AG04450 (cell line): ENCODE results near the gene KLK14. TPM values are rescaled to one million over a fixed set of nuclear protein-coding genes. Genes with fewer than 3 reads are reported as not detected.
A peak's percentile ranks its signal among the peaks of the same experiment; 100 is the strongest.

Source experiments
- CTCF ChIA-PET: fragments of 300-600, 350-600 bp; formaldehyde crosslinking; extraction: SDS; loops from one replicate; lab custom pipeline; 2022; ENCODE audit warnings: antibody characterized with exemption, inconsistent platforms; lab: Charles Lee
- POLR2A ChIA-PET: fragments of 350-600 bp; formaldehyde crosslinking; extraction: SDS; loops from one replicate; lab custom pipeline; 2021; ENCODE audit warnings: antibody characterized with exemption, inconsistent platforms; lab: Yijun Ruan, JAX
- DNase-seq: peaks from one replicate; pipeline ENCODE4 v3.0.0-alpha.2; 2011; ENCODE audit warnings: low read depth, low spot score
- H3K27ac ChIP-seq: one replicate; pipeline ENCODE4 v1.5.1; 2012; ENCODE audit warnings: low read depth, low read length, control low read depth
- H3K27me3 ChIP-seq: one replicate; pipeline ENCODE4 v1.6.0; 2012; ENCODE audit warnings: low read length; ENCODE audit not compliant: control insufficient read depth, insufficient read depth
- H3K4me3 ChIP-seq: 2 replicates; pipeline ENCODE4 v1.5.1; 2011; ENCODE audit warnings: mild to moderate bottlenecking, low read depth, low read length, control low read depth
- H3K9me3 ChIP-seq: 2 replicates; pipeline ENCODE4 v1.5.1; 2012; ENCODE audit warnings: low read length; ENCODE audit not compliant: control insufficient read depth, insufficient read depth
- CTCF ChIP-seq: IDR thresholded peaks from 2 replicates; pipeline ENCODE4 v1.5.1; 2011; ENCODE audit warnings: low read depth, low read length, control low read depth, inconsistent platforms
- polyA plus RNA-seq: library from polyadenylated mRNA; depleted of rRNA; stranded (reverse); fragments of >200 nt; gene quantifications from 2 replicates; pipeline ENCODE4 v1.2.3, GENCODE V29; 2011

The KLK14 gene
- polyA plus RNA-seq, 1 experiment = not detected

DNA sequence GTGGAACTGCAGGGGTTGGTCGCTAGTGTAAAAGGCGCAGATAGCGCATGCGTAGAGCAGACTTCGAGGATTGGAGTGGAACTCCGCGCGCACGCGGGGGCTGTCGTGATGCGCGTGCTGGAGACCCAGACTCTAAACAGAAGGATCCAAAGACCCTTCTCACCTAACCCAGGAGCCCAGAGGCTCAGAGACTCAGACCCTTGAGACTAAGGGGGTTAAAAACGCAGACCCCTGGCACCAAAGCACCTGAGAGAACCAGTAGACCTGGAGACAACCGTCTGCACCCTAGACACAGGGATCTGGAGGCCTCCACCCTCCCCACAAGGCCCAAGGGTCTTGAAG, 26.1 kb upstream of the KLK14 start:
- 0 out of 2 replicates have a peak, but pooled peaks have one; percentile 15 for TF ChIP-seq CTCF
- Histone ChIP-seq H3K27ac (no peak overlapping the region), H3K27me3 (peaks cover 9% of the 10 kb centered on the region), H3K4me3 (peak overlapping the region; percentile 76), H3K9me3 (no peaks in the 10 kb centered on the region)
- no peak for DNase-seq
- POLR2A ChIA-PET = no interaction called here
- CTCF ChIA-PET = interaction anchor here (0.6 kb wide), 1 partner anchor 14 kb away, joined by 3 read pairs; no protein-coding TSS in a partner anchor

DNA sequence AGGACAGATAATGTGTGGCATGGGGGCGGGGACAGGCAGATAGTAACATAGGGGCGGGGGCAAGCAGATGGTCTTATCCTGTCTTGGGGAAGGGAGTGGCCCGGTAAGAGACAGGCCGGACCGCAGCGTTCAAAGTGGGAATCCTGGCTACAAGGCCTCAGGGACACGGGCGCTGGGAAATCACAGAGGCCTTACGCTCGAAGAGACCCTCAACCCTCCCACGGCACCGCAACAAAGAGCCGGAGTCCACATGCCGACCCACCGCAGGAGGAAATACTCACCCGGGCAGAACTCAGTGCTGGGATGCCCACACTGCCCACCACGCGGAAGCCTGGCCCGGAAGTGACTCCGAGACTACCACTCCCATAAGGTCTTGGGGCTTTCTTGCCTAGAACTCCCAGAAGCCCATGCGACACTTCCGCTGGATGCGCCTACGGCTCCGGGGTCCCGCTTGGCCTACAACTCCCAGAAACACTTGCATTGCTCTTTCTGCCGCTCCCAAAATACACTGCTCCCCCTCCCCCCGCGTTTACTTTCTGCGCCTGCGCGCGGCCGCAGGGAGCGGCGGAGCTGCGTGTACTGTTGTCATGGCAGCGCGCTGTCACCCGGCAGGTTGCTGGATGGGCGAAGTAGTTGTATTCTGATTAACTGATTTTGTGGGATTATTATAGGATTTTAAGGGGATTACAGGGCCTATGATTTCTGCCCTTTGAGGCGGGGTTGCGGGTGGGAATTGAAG, 25.5 kb upstream of the KLK14 start, which contains the start of gene CTU1:
TSS of gene CTU1 (minus strand) at position 344 of the 739 bp plus-strand sequence. CDS start 3,840 bp downstream, outside the sequence.
- Histone ChIP-seq H3K27me3 (peaks cover 5% of the 10 kb centered on the region), H3K27ac (peak within 1 kb of the TSS; percentile 70), H3K4me3 (peak within 1 kb of the TSS; percentile 95), H3K9me3 (no peaks in the 10 kb centered on the region)
- no peak; the same call in 1 of the 2 replicates for TF ChIP-seq CTCF
- ChIA-PET CTCF (interaction anchor here (0.6 kb wide), 1 partner anchor 13 kb away, joined by 3 read pairs; no protein-coding TSS in a partner anchor), POLR2A (no interaction called here)
- peak; percentile 98 for DNase-seq

DNA sequence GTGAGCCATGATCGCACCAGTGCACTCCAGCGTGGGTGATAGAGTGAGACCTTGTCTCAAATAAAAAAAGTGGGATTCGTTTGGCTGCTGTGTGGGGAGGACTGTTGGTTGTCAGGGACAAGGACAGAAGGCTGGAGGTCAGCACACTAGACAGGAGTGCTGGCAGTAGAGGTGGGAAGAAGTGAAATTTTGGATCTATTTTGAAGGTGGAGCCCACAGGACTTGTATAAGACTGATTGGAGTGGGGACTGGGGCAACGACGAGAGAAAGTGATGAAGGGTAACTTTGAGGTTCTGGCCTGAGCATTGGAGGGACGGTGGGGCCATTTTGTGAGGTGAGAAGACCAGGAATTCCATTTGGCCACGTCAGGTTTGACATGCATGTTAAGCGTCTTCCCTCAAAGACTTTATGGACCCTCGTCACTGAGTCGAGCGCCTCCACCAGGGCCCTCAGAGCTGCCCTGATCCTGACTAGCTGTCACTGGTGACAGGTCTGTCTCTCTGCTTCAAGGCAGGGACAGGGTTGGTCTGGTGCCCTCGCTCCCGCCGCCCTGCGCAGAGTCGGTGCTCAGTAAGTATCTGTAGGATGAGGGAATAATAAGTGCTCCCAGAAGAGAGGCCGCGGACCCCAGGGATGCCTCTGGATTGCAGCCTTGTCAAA, 24.8 kb upstream of the KLK14 start:
- Histone ChIP-seq H3K27ac (peak overlapping the region; percentile 70), H3K27me3 (peaks cover 4% of the 10 kb centered on the region), H3K4me3 (peak overlapping the region; percentile 95), H3K9me3 (no peaks in the 10 kb centered on the region)
- no peak for DNase-seq
- CTCF ChIA-PET = interaction anchor here (1.0 kb wide), 2 partner anchors 13 to 86 kb away, joined by 3 read pairs; no protein-coding TSS in a partner anchor
- no peak for TF ChIP-seq CTCF
- POLR2A ChIA-PET = no interaction called here

- CTCF ChIA-PET = interaction anchor here (0.7 to 1.6 kb wide), 2 partner anchors 9 to 669 kb away, joined by 3 to 14 read pairs; no protein-coding TSS in a partner anchor
- Histone ChIP-seq H3K27me3 (no peaks in the 10 kb centered on the region), H3K27ac (no peak overlapping the region), H3K4me3 (no peak overlapping the region), H3K9me3 (no peaks in the 10 kb centered on the region)
- DNase-seq = no peak
- POLR2A ChIA-PET = no interaction called here
- no peak for TF ChIP-seq CTCF
Observed at GRCh38 chr19:51103926-51104341, 21.2 kb upstream of the KLK14 start.
